H1 (cell line): ENCODE measurements around the gene EPSTI1. TPM values are rescaled to one million over a fixed set of nuclear protein-coding genes. Genes with fewer than 3 reads are reported as not detected.

Experiments used
- BACH1 ChIP-seq: IDR thresholded peaks from 2 replicates; pipeline ENCODE4 v1.6.1; 2012; ENCODE audit warnings: low read length, improper control_type of control experiment
- CBX5 ChIP-seq: fragments of 300-800, 300-1000 bp; sonication (generic); IDR thresholded peaks from 2 replicates; pipeline ENCODE4 v1.7.1; 2016; ENCODE audit warnings: antibody characterized with exemption, low read length, low read depth
- CREB1 ChIP-seq: IDR thresholded peaks from 2 replicates; pipeline ENCODE4 v1.6.1; 2012; ENCODE audit warnings: inconsistent platforms
- EZH2 ChIP-seq: fragments of 200-600 bp; sonication (generic); IDR thresholded peaks from 2 replicates; pipeline ENCODE4 v1.7.1; 2012; ENCODE audit warnings: low read depth, mild to moderate bottlenecking, moderate library complexity, low read length, inconsistent platforms; ENCODE audit not compliant: severe bottlenecking
- POLR2A ChIP-seq, 2 experiments: IDR thresholded peaks; 1 replicate in 1 of 2; 2 replicates in 1 of 2; pipeline ENCODE4 v1.6.1; 2011; ENCODE audit warnings: low read depth in 2 of 2, low read length in 2 of 2, mild to moderate bottlenecking in 2 of 2; ENCODE audit errors: control extremely low read depth in 1 of 2
- SAP30 ChIP-seq: fragments of 300-600 bp; sonication (generic); IDR thresholded peaks from 2 replicates; pipeline ENCODE4 v1.7.1; 2012; ENCODE audit warnings: low read length, moderate library complexity, mild to moderate bottlenecking, inconsistent platforms; ENCODE audit not compliant: insufficient read depth, insufficient replicate concordance
- SIX5 ChIP-seq: IDR thresholded peaks from 2 replicates; pipeline ENCODE4 v1.6.1; 2011; ENCODE audit warnings: mild to moderate bottlenecking, low read depth, low read length
- polyA plus RNA-seq, 7 experiments: library from polyadenylated mRNA; depleted of rRNA in 3 of 7; stranded (reverse) in 5 of 7; unstranded in 2 of 7; fragments of >200 nt in 5 of 7; fragments of 200-250 nt in 2 of 7; gene quantifications; 1 replicate in 5 of 7; 2 replicates in 1 of 7; 4 replicates in 1 of 7; pipeline versions ENCODE4 v1.2.1 to v1.2.3, GENCODE V29; 2011 to 2013; ENCODE audit warnings: missing spikeins in 2 of 7, mixed read lengths in 2 of 7
- total RNA-seq: library from RNA; stranded (reverse); fragmentation: NEBNext Ultra II Directional; extraction: Animal tissue kit (Norgen Biotek cat#: 25700); gene quantifications from 2 replicates; pipeline ENCODE4 v1.2.1, GENCODE V29; 2021
- TF ChIP-seq, protein P1 (sequence below): fragments of 300-600 bp; sonication (generic); IDR thresholded peaks from 2 replicates; pipeline ENCODE4 v1.7.1; 2012; ENCODE audit warnings: low read length, moderate library complexity, mild to moderate bottlenecking, inconsistent platforms; ENCODE audit not compliant: insufficient replicate concordance

The EPSTI1 gene
- total and polyA plus RNA-seq, 2 of the 8 experiments (the other 6 are each of a cell fraction or from before 2014, with no cell fraction given): 0.23 to 0.37 TPM

DNA sequence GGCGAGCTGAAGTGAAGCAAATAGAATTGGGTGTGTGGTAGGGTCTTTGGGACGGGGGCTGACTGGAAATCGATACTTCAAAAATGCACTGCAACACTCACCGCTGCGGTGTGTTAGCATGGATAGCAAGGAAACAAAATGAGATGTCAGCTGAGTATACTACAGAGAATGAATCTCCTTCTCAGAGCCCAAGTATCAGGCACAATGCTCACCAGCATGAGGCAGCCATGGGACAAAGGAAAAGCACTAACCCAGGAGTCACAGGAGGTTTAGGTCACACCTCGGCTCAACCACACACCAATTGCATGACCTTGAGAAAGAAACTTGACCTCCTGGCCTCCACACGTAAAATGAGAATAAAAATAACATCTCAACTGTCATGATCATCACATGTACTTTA is 136.6 kb downstream of the EPSTI1 start (continued):
- no peak for TF ChIP-seq EZH2
- TF ChIP-seq BACH1: no peak
- TF ChIP-seq SAP30: no peak
- TF ChIP-seq, protein P1, sequence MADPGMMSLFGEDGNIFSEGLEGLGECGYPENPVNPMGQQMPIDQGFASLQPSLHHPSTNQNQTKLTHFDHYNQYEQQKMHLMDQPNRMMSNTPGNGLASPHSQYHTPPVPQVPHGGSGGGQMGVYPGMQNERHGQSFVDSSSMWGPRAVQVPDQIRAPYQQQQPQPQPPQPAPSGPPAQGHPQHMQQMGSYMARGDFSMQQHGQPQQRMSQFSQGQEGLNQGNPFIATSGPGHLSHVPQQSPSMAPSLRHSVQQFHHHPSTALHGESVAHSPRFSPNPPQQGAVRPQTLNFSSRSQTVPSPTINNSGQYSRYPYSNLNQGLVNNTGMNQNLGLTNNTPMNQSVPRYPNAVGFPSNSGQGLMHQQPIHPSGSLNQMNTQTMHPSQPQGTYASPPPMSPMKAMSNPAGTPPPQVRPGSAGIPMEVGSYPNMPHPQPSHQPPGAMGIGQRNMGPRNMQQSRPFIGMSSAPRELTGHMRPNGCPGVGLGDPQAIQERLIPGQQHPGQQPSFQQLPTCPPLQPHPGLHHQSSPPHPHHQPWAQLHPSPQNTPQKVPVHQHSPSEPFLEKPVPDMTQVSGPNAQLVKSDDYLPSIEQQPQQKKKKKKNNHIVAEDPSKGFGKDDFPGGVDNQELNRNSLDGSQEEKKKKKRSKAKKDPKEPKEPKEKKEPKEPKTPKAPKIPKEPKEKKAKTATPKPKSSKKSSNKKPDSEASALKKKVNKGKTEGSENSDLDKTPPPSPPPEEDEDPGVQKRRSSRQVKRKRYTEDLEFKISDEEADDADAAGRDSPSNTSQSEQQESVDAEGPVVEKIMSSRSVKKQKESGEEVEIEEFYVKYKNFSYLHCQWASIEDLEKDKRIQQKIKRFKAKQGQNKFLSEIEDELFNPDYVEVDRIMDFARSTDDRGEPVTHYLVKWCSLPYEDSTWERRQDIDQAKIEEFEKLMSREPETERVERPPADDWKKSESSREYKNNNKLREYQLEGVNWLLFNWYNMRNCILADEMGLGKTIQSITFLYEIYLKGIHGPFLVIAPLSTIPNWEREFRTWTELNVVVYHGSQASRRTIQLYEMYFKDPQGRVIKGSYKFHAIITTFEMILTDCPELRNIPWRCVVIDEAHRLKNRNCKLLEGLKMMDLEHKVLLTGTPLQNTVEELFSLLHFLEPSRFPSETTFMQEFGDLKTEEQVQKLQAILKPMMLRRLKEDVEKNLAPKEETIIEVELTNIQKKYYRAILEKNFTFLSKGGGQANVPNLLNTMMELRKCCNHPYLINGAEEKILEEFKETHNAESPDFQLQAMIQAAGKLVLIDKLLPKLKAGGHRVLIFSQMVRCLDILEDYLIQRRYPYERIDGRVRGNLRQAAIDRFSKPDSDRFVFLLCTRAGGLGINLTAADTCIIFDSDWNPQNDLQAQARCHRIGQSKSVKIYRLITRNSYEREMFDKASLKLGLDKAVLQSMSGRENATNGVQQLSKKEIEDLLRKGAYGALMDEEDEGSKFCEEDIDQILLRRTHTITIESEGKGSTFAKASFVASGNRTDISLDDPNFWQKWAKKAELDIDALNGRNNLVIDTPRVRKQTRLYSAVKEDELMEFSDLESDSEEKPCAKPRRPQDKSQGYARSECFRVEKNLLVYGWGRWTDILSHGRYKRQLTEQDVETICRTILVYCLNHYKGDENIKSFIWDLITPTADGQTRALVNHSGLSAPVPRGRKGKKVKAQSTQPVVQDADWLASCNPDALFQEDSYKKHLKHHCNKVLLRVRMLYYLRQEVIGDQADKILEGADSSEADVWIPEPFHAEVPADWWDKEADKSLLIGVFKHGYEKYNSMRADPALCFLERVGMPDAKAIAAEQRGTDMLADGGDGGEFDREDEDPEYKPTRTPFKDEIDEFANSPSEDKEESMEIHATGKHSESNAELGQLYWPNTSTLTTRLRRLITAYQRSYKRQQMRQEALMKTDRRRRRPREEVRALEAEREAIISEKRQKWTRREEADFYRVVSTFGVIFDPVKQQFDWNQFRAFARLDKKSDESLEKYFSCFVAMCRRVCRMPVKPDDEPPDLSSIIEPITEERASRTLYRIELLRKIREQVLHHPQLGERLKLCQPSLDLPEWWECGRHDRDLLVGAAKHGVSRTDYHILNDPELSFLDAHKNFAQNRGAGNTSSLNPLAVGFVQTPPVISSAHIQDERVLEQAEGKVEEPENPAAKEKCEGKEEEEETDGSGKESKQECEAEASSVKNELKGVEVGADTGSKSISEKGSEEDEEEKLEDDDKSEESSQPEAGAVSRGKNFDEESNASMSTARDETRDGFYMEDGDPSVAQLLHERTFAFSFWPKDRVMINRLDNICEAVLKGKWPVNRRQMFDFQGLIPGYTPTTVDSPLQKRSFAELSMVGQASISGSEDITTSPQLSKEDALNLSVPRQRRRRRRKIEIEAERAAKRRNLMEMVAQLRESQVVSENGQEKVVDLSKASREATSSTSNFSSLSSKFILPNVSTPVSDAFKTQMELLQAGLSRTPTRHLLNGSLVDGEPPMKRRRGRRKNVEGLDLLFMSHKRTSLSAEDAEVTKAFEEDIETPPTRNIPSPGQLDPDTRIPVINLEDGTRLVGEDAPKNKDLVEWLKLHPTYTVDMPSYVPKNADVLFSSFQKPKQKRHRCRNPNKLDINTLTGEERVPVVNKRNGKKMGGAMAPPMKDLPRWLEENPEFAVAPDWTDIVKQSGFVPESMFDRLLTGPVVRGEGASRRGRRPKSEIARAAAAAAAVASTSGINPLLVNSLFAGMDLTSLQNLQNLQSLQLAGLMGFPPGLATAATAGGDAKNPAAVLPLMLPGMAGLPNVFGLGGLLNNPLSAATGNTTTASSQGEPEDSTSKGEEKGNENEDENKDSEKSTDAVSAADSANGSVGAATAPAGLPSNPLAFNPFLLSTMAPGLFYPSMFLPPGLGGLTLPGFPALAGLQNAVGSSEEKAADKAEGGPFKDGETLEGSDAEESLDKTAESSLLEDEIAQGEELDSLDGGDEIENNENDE: no peak
- TF ChIP-seq CBX5: no peak
- no peak for TF ChIP-seq CREB1
- no peak for TF ChIP-seq SIX5
- peak; percentile 48 to 75; a peak in 2 of 3 replicates for TF ChIP-seq POLR2A (IDR thresholded peaks at IDR 0.05; ENCODE audit: control extremely low read depth in 1 of 2, low read depth in 2 of 2, low read length in 2 of 2)
